Activated CD8-positive, alpha-beta memory T cell treated with anti-CD3 and anti-CD28 coated beads for 1 hour (primary cell): Measurements from ENCODE around the gene KRT37.
"Not testable (repeated sequence)": the region's sequence is repeated elsewhere in the genome, so short reads cannot be mapped to it uniquely, and the experiment has no call there.

Experiments
- DNase-seq, 2 donors: peaks; one replicate each; pipeline ENCODE4 v3.0.0-alpha.2; 2020; ENCODE audit warnings: low read depth in 1 of 2; ENCODE audit errors: extremely low read depth in 1 of 2

KRT37 gene

DNA sequence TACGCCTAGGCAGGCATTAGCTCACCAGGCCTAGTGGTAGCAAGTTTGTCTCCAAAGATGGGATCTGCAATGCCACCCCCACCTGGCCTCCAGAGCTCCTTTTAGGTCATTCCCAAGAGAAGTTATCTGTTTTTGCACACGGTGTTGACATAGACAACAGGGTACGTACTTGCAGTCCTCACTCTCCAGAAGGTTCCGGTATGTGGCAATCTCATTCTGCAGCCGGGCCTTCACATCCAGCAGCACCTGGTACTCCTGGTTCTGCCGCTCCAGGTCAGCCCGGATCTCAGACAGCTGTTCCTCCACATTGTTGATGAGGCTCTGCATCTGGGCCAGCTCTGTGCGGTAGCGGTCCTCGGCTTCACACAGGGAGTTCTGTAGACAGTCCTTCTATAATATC is 17.2 kb downstream of the KRT37 start:
- DNase-seq = no peak

- DNase-seq = no peak
These were observed 18.2 kb downstream of the KRT37 start for GRCh38 chr17:41406205-41406604.

DNA sequence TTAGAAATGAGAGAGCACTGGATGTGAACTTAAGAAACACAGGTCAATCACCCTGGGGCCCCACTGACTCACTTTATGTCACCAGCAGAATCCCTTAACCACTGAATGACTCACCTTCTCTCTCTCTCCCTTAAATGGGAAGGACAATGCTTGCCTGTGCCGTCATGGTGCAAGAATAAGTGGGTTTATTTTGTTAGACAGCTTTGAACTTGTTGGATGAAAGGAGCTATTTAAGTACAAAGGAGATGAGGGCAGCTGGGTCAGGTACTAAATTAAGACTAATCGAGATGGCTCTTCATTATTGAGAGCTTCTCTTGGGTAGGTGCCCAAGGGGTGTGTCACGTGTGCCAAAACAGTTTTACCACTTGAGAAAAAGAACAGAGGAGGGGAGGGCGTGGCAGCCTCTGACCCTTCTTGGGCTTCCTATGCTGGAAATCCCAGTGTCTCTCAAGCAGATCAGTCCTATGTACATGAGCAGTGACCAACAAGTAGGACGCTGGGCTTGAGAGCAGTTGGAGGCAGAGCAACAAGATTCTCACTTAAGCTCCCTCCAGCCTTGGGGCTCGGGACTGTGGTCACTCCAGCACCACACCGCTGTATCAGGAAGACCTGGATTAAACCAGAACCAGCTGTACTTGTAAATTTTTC is 20.2 kb downstream of the KRT37 start:
- DNase-seq = no peak

DNA sequence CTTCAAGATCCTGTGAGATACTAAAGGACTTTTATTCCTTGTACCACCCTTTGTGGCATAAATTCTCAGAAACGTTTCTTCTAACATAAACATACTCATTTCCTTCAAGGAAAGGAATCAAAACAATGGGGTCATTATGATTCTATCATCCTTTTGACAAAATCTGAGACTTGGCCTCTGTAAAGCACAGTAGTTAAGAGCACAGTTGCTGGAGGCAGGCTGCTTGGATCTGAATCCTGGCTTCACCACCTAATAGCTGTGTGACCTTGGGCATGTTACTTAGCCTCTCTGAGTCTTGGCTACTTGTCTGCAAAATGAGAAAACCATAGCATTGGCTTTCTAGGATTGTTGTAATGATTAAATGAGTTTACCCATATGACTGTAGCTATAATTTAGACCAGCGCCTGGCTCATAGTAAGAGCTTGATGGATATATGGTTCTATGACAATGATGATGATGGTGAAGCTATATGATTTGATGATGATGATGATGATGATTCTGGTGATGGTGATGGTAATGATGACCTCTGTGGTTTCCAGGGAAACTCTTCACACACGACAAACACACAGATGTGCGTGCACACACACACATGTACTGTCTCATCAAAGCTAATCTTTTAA is 20.9 kb downstream of the KRT37 start:
- no peak for DNase-seq

GRCh38 chr17:41402161-41402560 is 22.2 kb downstream of the KRT37 start:
- DNase-seq = no peak

GRCh38 chr17:41396996-41397660 is 27.3 kb downstream of the KRT37 start, which contains the start of gene KRT31:
TSS of gene KRT31 (minus strand) at chr17:41397608. CDS start at chr17:41397539, 69 bp downstream.
- DNase-seq = no peak

GRCh38 chr17:41396340-41396739 is 28.0 kb downstream of the KRT37 start:
- no peak for DNase-seq

GRCh38 chr17:41395611-41396010 is 28.8 kb downstream of the KRT37 start:
- no peak for DNase-seq

GRCh38 chr17:41395044-41395443 is 29.3 kb downstream of the KRT37 start:
- not testable (repeated sequence) for DNase-seq

GRCh38 chr17:41394254-41394996 is 30.0 kb downstream of the KRT37 start:
- no peak for DNase-seq

- DNase-seq = no peak
These were observed 30.6 kb downstream of the KRT37 start for GRCh38 chr17:41393826-41394225.

- no peak for DNase-seq
These were observed 31.1 kb downstream of the KRT37 start for GRCh38 chr17:41393294-41393693.

- DNase-seq = no peak
These were observed 32.1 kb downstream of the KRT37 start for GRCh38 chr17:41392278-41392677.

DNA sequence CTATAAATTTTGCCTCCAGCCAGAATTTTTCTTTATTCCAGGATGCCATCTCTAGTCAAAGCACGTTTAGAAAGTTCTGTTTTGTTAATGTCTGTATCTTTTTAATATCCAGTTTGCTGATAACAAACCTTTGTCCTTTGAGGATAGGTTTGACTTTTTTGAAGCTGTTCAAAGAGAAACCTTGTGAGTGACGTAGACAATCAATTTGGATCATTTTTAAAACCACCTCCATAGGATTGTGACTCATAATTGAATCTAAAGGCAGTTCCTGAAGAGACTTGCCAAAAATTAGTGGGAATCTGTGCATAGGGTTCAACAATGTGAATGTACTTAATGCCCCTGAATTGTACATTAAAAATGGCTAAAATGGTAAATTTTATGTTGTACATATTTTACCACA is 32.9 kb downstream of the KRT37 start:
- no peak for DNase-seq

- DNase-seq = no peak
These were observed 33.9 kb downstream of the KRT37 start for GRCh38 chr17:41390411-41390938.

GRCh38 chr17:41387670-41388069 is 36.7 kb downstream of the KRT37 start:
- no peak for DNase-seq

GRCh38 chr17:41386227-41386626 is 38.2 kb downstream of the KRT37 start:
- DNase-seq = no peak

DNA sequence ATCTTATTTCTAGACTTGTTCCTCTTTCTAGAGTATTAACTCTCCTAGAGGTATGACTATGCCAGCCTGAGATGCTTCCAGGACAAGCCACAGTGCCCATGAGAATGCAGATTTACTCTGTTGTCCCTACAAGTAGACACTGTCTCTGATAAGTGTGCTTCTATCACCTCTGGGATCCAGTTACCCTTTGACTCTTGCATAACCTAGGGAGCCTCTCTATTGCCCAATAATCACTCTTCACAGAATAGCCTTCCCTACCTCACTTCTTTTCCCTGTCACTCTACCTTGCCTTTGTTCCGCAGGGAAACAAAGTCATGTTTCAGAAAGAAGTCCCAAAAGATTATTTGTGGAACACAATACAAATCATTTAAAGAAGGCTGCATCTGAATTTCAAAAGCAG is 40.7 kb downstream of the KRT37 start:
- no peak for DNase-seq

GRCh38 chr17:41382394-41382793 is 42.0 kb downstream of the KRT37 start:
- DNase-seq = no peak

DNA sequence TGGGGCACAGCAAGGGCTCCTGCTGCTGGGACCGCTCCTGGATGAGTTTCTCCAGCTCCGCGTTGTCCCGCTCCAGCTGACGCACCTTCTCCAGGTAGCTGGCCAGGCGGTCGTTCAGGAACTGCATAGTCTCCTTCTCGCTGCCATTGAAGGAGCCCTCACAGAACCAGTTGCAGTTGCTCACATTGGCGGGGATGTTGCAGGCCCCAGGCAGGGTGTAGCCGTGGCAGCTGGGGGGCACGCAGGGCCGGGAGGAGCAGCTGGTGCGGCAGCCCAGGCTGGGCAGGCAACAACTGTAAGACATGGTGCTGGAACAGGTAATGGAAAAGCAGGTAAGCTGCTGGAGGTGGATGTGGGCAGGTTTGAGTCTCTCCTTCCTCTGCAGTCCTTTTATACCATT is 42.4 kb downstream of the KRT37 start, which contains the start of gene KRT34:
KRT34 (minus strand) TSS at position 364 of the 400 bp plus-strand sequence; CDS start at position 304, 60 bp downstream.
- not testable (repeated sequence) for DNase-seq

GRCh38 chr17:41380091-41380490 is 44.3 kb downstream of the KRT37 start:
- DNase-seq = not testable (repeated sequence)
